ENCODE measurements around the gene IDI2.

DNA sequence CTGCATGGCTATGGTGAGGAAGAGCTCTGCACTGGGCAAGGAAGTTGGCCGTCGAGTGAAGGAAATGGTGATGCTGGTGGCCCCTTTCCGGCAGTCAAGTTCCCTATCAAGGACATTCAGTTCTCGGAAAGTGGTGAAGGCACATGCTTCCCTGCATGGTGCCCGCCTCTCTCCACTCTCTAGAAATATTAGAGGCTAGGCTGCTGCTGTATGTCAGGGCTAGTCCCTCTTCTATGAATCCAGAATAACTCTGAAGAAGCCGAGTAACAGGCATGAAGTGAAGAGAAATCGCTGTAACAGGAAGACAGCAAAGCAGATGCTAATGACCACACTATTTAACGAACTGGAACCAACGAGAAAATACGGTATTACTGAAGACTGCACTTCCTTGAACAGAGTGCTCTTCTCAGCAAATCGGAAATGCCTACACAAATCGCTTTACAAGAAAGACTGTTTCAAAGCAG is 17.9 kb upstream of the IDI2 start:
- peak in 1 of 2 donors; percentile 26 for TF ChIP-seq POLR2A (IDR thresholded peaks at IDR 0.05)
- TF ChIP-seq, protein P1, sequence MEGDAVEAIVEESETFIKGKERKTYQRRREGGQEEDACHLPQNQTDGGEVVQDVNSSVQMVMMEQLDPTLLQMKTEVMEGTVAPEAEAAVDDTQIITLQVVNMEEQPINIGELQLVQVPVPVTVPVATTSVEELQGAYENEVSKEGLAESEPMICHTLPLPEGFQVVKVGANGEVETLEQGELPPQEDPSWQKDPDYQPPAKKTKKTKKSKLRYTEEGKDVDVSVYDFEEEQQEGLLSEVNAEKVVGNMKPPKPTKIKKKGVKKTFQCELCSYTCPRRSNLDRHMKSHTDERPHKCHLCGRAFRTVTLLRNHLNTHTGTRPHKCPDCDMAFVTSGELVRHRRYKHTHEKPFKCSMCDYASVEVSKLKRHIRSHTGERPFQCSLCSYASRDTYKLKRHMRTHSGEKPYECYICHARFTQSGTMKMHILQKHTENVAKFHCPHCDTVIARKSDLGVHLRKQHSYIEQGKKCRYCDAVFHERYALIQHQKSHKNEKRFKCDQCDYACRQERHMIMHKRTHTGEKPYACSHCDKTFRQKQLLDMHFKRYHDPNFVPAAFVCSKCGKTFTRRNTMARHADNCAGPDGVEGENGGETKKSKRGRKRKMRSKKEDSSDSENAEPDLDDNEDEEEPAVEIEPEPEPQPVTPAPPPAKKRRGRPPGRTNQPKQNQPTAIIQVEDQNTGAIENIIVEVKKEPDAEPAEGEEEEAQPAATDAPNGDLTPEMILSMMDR (IDR thresholded peaks at IDR 0.05), result no peak

All from Peyer's patch (tissue), 4 donors.